Measurements from ENCODE around the gene SLU7.

SLU7 gene

DNA sequence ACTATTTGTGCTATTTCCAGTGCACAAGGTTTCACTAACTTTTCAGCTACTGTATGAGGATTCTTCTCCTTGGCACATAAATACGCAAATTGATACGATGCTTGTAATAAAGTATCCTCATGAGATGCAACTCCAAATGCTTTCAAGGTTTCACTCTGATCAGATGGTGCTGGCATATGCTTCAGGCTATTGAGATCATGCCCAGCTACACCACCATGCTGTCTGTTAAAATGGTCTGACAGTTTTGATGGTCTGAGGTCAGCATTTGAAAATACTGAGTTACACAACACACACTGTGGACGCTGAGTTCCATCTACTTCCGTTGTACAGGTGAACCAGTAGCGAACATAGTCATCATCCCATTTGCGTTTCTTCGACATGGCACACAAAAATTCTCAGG, 23.8 kb downstream of the SLU7 start:
- H3K9me3 Mint-ChIP-seq: peaks cover 3% of the 10 kb centered on the region
- H3K27ac Mint-ChIP-seq: no peak overlapping the region
- H3K27me3 Mint-ChIP-seq (ENCODE audit: low read depth): no peaks in the 10 kb centered on the region
- TF ChIP-seq, protein P1, sequence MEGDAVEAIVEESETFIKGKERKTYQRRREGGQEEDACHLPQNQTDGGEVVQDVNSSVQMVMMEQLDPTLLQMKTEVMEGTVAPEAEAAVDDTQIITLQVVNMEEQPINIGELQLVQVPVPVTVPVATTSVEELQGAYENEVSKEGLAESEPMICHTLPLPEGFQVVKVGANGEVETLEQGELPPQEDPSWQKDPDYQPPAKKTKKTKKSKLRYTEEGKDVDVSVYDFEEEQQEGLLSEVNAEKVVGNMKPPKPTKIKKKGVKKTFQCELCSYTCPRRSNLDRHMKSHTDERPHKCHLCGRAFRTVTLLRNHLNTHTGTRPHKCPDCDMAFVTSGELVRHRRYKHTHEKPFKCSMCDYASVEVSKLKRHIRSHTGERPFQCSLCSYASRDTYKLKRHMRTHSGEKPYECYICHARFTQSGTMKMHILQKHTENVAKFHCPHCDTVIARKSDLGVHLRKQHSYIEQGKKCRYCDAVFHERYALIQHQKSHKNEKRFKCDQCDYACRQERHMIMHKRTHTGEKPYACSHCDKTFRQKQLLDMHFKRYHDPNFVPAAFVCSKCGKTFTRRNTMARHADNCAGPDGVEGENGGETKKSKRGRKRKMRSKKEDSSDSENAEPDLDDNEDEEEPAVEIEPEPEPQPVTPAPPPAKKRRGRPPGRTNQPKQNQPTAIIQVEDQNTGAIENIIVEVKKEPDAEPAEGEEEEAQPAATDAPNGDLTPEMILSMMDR (IDR thresholded peaks at IDR 0.05; ENCODE audit: unreplicated experiment in 3 of 3): no peak
- H3K4me1 Mint-ChIP-seq: peaks cover 29% of the 10 kb centered on the region
- H3K4me3 Mint-ChIP-seq: no peak overlapping the region
- H3K36me3 Mint-ChIP-seq (ENCODE audit: low read depth): peaks cover 6% of the 10 kb centered on the region

DNA sequence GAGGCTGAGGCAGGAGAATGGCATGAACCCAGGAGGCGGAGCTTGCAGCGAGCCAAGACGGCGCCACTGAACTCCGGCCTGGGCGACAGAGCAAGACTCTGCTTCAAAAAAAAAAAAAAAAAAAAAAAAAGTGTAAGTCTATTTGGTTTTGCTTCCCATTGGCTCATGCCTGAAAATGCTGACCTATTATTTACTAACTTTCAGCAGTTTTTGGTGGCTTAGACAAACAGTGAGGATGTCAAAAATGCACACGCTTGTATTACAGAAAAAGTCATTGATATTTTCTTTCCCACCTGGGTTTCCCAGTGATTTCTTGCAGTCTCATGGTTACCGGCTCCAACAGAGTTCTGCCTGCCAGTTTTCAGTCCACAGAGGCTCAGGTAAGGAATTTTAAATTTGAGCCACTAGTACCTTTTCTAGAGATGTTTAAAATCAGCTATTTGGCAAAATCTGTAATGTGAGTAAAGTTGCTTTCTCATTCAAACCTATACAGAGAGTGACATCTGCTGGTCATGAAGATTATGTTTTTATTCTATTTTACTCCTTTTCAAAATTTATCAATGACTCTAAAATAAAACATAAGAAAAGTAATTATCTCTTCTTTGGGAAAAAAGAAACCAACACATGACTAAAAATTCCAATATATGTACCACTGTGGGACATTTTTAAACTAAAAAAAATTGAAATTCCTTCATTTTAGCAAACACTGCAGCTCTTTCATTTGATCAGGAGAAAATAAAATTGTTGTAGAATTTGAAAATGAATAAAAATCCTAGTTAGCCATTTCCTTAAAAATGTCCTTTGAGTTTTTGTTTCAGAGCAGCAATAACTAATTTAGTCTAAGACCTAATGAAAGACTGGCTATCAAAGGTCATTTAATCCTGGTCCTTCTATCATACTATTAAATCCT, 27.8 kb downstream of the SLU7 start:
- H3K27ac Mint-ChIP-seq: no peak overlapping the region
- H3K9me3 Mint-ChIP-seq: peaks cover 26% of the 10 kb centered on the region
- H3K4me3 Mint-ChIP-seq: no peak overlapping the region
- TF ChIP-seq, protein P1 (IDR thresholded peaks at IDR 0.05; ENCODE audit: unreplicated experiment in 3 of 3): peak; percentile 27 to 61 (median 38)
- H3K36me3 Mint-ChIP-seq (ENCODE audit: low read depth): peaks cover 36% of the 10 kb centered on the region
- no peaks in the 10 kb centered on the region for H3K27me3 Mint-ChIP-seq (ENCODE audit: low read depth)
- H3K4me1 Mint-ChIP-seq: peaks cover 10% of the 10 kb centered on the region

DNA sequence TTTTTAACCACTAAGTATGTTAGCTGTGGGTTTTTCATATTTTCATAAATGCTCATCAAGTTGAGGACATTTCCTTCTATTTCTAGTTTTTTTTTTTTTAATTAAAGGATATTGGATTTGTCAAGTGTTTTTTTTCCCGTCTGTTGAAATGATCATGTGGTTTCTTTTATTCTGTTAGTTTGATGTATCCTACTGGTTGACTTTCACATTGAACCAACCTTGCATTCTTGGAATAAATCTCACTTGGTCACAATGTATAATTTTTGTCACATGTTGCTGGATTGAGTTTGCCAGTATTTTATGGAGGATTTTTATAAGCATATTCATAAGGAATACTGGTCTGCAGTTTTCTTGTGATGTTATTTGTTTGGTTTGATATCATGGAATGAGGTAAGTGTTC, 31.4 kb downstream of the SLU7 start:
- Mint-ChIP-seq H3K27ac (no peak overlapping the region), H3K9me3 (peaks cover 26% of the 10 kb centered on the region), H3K36me3 (ENCODE audit: low read depth) (peaks cover 39% of the 10 kb centered on the region), H3K27me3 (ENCODE audit: low read depth) (no peaks in the 10 kb centered on the region), H3K4me1 (peaks cover 16% of the 10 kb centered on the region), H3K4me3 (no peak overlapping the region)
- TF ChIP-seq, protein P1 (IDR thresholded peaks at IDR 0.05; ENCODE audit: unreplicated experiment in 3 of 3): no peak

DNA sequence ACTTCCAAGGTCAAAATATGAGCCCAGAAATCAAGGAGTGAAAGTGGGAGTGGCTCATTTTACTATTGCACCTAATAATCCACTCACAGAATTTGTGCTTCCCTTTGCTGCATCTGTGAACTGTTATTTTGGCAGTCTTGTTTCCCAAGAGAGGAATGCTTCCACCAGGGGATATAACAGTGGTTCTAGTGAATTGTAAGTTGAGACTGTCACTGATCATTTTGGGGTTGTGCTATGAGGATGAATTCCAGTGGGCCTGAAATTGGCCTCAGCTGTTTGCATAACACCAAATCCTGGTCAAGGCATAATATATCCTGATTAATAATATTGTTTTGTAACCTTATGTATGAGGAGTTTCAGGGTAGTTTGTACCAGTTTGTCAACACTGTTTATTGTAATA, 33.4 kb downstream of the SLU7 start:
- H3K4me3 Mint-ChIP-seq: no peak overlapping the region
- no peaks in the 10 kb centered on the region for H3K27me3 Mint-ChIP-seq (ENCODE audit: low read depth)
- no peak overlapping the region for H3K27ac Mint-ChIP-seq
- peaks cover 23% of the 10 kb centered on the region for H3K4me1 Mint-ChIP-seq
- H3K36me3 Mint-ChIP-seq (ENCODE audit: low read depth): peaks cover 36% of the 10 kb centered on the region
- peaks cover 23% of the 10 kb centered on the region for H3K9me3 Mint-ChIP-seq
- TF ChIP-seq, protein P1 (IDR thresholded peaks at IDR 0.05; ENCODE audit: unreplicated experiment in 3 of 3): no peak

DNA sequence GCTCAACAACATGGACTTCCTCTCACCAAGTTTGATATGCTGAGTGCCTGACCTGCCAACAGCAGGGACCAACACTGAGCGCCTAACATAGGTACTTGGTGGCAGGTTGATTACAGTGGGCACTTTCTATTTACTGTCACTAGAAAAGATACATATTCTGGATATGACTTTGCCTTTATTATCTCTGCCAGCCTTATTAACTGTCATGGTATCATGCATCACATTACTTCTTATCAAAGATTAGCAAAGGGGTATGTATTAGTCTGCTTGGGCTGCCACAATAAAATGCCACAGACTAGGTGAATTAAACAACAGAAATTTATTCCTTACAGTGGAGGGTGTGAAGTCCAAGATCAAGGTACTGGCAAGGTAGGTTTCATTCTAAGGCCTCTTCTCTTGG, 34.2 kb downstream of the SLU7 start:
- H3K27me3 Mint-ChIP-seq (ENCODE audit: low read depth): no peaks in the 10 kb centered on the region
- peaks cover 29% of the 10 kb centered on the region for H3K4me1 Mint-ChIP-seq
- TF ChIP-seq, protein P1 (IDR thresholded peaks at IDR 0.05; ENCODE audit: unreplicated experiment in 3 of 3): no peak
- no peak overlapping the region for H3K4me3 Mint-ChIP-seq
- peaks cover 36% of the 10 kb centered on the region for H3K36me3 Mint-ChIP-seq (ENCODE audit: low read depth)
- H3K9me3 Mint-ChIP-seq: peaks cover 23% of the 10 kb centered on the region
- H3K27ac Mint-ChIP-seq: no peak overlapping the region

DNA sequence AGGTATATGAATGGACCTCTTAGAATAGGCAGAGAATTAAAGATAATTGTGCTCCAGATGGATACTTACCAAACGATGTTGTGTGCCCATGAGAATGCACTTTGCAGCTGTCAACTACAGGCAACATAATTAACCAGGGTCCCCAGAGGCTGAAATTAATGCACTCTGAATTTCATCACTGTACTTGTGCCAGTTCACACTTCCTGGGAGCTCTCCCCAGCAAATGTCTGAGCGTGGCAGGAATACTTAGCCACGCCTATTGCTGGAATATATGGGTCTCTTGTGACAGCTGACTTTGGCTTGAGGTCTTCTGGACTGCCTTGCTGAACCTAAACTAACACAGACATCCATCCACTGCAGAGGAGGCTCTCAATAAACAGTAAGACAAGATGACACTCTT, 36.5 kb downstream of the SLU7 start:
- H3K27me3 Mint-ChIP-seq (ENCODE audit: low read depth): no peaks in the 10 kb centered on the region
- H3K27ac Mint-ChIP-seq: no peak overlapping the region
- peaks cover 5% of the 10 kb centered on the region for H3K9me3 Mint-ChIP-seq
- peaks cover 39% of the 10 kb centered on the region for H3K4me1 Mint-ChIP-seq
- TF ChIP-seq, protein P1 (IDR thresholded peaks at IDR 0.05; ENCODE audit: unreplicated experiment in 3 of 3): no peak
- peaks cover 15% of the 10 kb centered on the region for H3K36me3 Mint-ChIP-seq (ENCODE audit: low read depth)
- H3K4me3 Mint-ChIP-seq: no peak overlapping the region
